HepG2 (cell line): ENCODE data around the gene ETFA. TPM values are rescaled to one million over a fixed set of nuclear protein-coding genes. Genes with fewer than 3 reads are reported as not detected.

ENCODE experiments used
- ETV5 ChIP-seq: IDR thresholded peaks from 2 replicates; pipeline ENCODE4 v1.6.1; 2018; ENCODE audit warnings: missing biosample characterization, missing genetic modification reagents, inconsistent platforms, borderline replicate concordance
- EZH2 ChIP-seq: conservative IDR thresholded peaks from 2 replicates; pipeline ENCODE4 v1.6.1; 2012; ENCODE audit warnings: mild to moderate bottlenecking, low read depth, low read length, moderate library complexity
- HNF1A ChIP-seq, 2 experiments: sonication (generic) in 1 of 2; formaldehyde crosslinking in 1 of 2; IDR thresholded peaks; 2 replicates each; pipeline versions ENCODE4 v1.4.0 to v1.6.1; 2016 to 2020; ENCODE audit warnings: borderline replicate concordance in 1 of 2, low read depth in 1 of 2, mild to moderate bottlenecking in 1 of 2, missing genetic modification reagents in 1 of 2
- KLF12 ChIP-seq: sonication (generic); formaldehyde crosslinking; IDR thresholded peaks from 2 replicates; pipeline ENCODE4 v1.4.0; 2020; ENCODE audit warnings: missing genetic modification reagents, borderline replicate concordance
- KLF13 ChIP-seq: sonication (generic); formaldehyde crosslinking; IDR thresholded peaks from 2 replicates; pipeline ENCODE4 v1.4.0; 2020; ENCODE audit warnings: mild to moderate bottlenecking, missing genetic modification reagents
- KLF9 ChIP-seq: IDR thresholded peaks from 2 replicates; pipeline ENCODE4 v1.6.1; 2016; ENCODE audit warnings: low read depth
- MYNN ChIP-seq: sonication (generic); formaldehyde crosslinking; IDR thresholded peaks from 2 replicates; pipeline ENCODE4 v1.4.0; 2020; ENCODE audit warnings: mild to moderate bottlenecking, low read depth, missing genetic modification reagents
- NR2F6 ChIP-seq, 2 experiments: IDR thresholded peaks; 2 replicates each; pipeline ENCODE4 v1.6.1; 2016; ENCODE audit warnings: antibody characterized with exemption in 1 of 2, mild to moderate bottlenecking in 1 of 2
- PPARG ChIP-seq: conservative IDR thresholded peaks from 2 replicates; pipeline ENCODE4 v1.6.1; 2016; ENCODE audit warnings: missing biosample characterization, missing genetic modification reagents
- REPIN1 ChIP-seq: sonication (generic); formaldehyde crosslinking; IDR thresholded peaks from 2 replicates; pipeline ENCODE4 v1.8.0; 2022; ENCODE audit warnings: missing genetic modification reagents, low read depth, mild to moderate bottlenecking, borderline replicate concordance
- RNF2 ChIP-seq: fragments of 450-650 bp; conservative IDR thresholded peaks from 2 replicates; pipeline ENCODE4 v1.6.1; 2016; ENCODE audit warnings: low read depth
- SETDB1 ChIP-seq: sonication (generic); formaldehyde crosslinking; IDR thresholded peaks from 2 replicates; pipeline ENCODE4 v1.5.1; 2020; ENCODE audit warnings: missing genetic modification reagents, mild to moderate bottlenecking, borderline replicate concordance
- SPEN ChIP-seq: sonication (generic); formaldehyde crosslinking; IDR thresholded peaks from 2 replicates; pipeline ENCODE4 v1.5.1; 2020; ENCODE audit warnings: low read depth, mild to moderate bottlenecking, missing genetic modification reagents
- TEAD3 ChIP-seq: optimal IDR thresholded peaks from 2 replicates; pipeline ENCODE3; 2016; ENCODE audit warnings: borderline replicate concordance
- ZBTB3 ChIP-seq: sonication (generic); formaldehyde crosslinking; IDR thresholded peaks from 2 replicates; pipeline ENCODE4 v1.4.0; 2020; ENCODE audit warnings: low read depth, mild to moderate bottlenecking, moderate library complexity, missing genetic modification reagents, borderline replicate concordance
- ZNF12 ChIP-seq: sonication (generic); formaldehyde crosslinking; IDR thresholded peaks from 2 replicates; pipeline ENCODE4 v1.5.0; 2020; ENCODE audit warnings: missing genetic modification reagents
- ZNF331 ChIP-seq: sonication (generic); formaldehyde crosslinking; IDR thresholded peaks from 2 replicates; pipeline ENCODE4 v1.4.0; 2020; ENCODE audit warnings: missing genetic modification reagents
- ZNF687 ChIP-seq: sonication (generic); formaldehyde crosslinking; IDR thresholded peaks from 2 replicates; pipeline ENCODE4 v1.5.1; 2020; ENCODE audit warnings: mild to moderate bottlenecking, missing genetic modification reagents, moderate library complexity
- ZNF773 ChIP-seq: sonication (generic); formaldehyde crosslinking; IDR thresholded peaks from 2 replicates; pipeline ENCODE4 v1.4.0; 2020; ENCODE audit warnings: missing genetic modification reagents, borderline replicate concordance
- ZNF83 ChIP-seq: sonication (generic); formaldehyde crosslinking; IDR thresholded peaks from 2 replicates; pipeline ENCODE4 v1.4.0; 2020; ENCODE audit warnings: missing genetic modification reagents, mild to moderate bottlenecking, borderline replicate concordance
- polyA plus RNA-seq, 8 experiments: library from polyadenylated mRNA; depleted of rRNA in 3 of 8; stranded (reverse) in 7 of 8; unstranded in 1 of 8; fragments of >200 nt; fragmentation: Illumina TruSeq in 4 of 8; extraction: Trizol in 4 of 8; gene quantifications; 2 replicates each; pipeline versions ENCODE4 v1.2.1 to v1.2.3, GENCODE V29; 2011 to 2016; ENCODE audit warnings: low read depth in 4 of 8, missing spikeins in 1 of 8, mixed read lengths in 1 of 8; ENCODE audit not compliant: insufficient read depth in 1 of 8
- total RNA-seq, 5 experiments: library from RNA; depleted of rRNA; stranded (reverse); fragments of >200 nt; fragmentation: Illumina TruSeq; extraction: Trizol; gene quantifications; 2 replicates each; pipeline ENCODE4 v1.2.3, GENCODE V29; 2016; ENCODE audit warnings: low read depth in 1 of 5

ETFA gene
- total and polyA plus RNA-seq, 2 of the 13 experiments (the other 11 are each of a cell fraction or from before 2014, with no cell fraction given): 291 to 396 TPM

GRCh38 chr15:76196269-76197231, 114.7 kb downstream of the ETFA start (continued):
- peak; percentile 91 for TF ChIP-seq ZNF687 (CRISPR knock-in tag)
- peak; percentile 68 for TF ChIP-seq TEAD3 (CRISPR knock-in tag)
- no peak for TF ChIP-seq KLF12 (CRISPR knock-in tag)
- no peak for TF ChIP-seq EZH2
- TF ChIP-seq REPIN1: 0 out of 2 replicates have a peak, but pooled peaks have one; percentile 34
- TF ChIP-seq ZNF773 (CRISPR knock-in tag): no peak
- no peak; the same call in 1 of the 2 replicates for TF ChIP-seq HNF1A (IDR thresholded peaks at IDR 0.05; ENCODE audit: low read depth)
- TF ChIP-seq HNF1A (CRISPR knock-in tag; IDR thresholded peaks at IDR 0.05; ENCODE audit: borderline replicate concordance): peak; percentile 60
- TF ChIP-seq SETDB1: no peak
- TF ChIP-seq ZNF83 (CRISPR knock-in tag): no peak
- TF ChIP-seq ZNF331: peak; percentile 61; the same call in 1 of the 2 replicates
- TF ChIP-seq ZNF12 (CRISPR knock-in tag): peak; percentile 32; the same call in 1 of the 2 replicates
- TF ChIP-seq KLF13 (CRISPR knock-in tag): no peak
- 0 out of 2 replicates have a peak, but pooled peaks have one; percentile 63 for TF ChIP-seq MYNN (CRISPR knock-in tag)
- TF ChIP-seq KLF9 (CRISPR knock-in tag): no peak
- no peak for TF ChIP-seq ZBTB3 (CRISPR knock-in tag)
- TF ChIP-seq PPARG (CRISPR knock-in tag): peak; percentile 62; the same call in 1 of the 2 replicates
- 0 out of 2 replicates have a peak, but pooled peaks have one; percentile 24 for TF ChIP-seq ETV5 (CRISPR knock-in tag)
- peak; percentile 43; the same call in 1 of the 2 replicates for TF ChIP-seq RNF2
- TF ChIP-seq NR2F6 (IDR thresholded peaks at IDR 0.05): peak; percentile 46; the same call in 1 of the 2 replicates
- TF ChIP-seq NR2F6 (CRISPR knock-in tag; IDR thresholded peaks at IDR 0.05): peak; percentile 73
- TF ChIP-seq SPEN (CRISPR knock-in tag): peak; percentile 71; the same call in 1 of the 2 replicates
